ENCODE measurements around the gene SEPTIN5. TPM values are rescaled to one million over a fixed set of nuclear protein-coding genes. Genes with fewer than 3 reads are reported as not detected.

SEPTIN5 gene
- total and polyA plus RNA-seq, 9 of the 15 experiments (the other 6 are each of a cell fraction or from before 2014, with no cell fraction given) = 0.03 to 195 (median 119) TPM

GRCh38 chr22:19701420-19702145 lies 12.7 kb upstream of the SEPTIN5 start (continued):
- TF ChIP-seq THRA (IDR thresholded peaks at IDR 0.05) (no peak), PCBP2 (IDR thresholded peaks at IDR 0.05; ENCODE audit: low read depth, low read length, poor library complexity, severe bottlenecking) (no peak), DDX20 (tag; IDR thresholded peaks at IDR 0.05; ENCODE audit: low read depth) (no peak), TCFL5 (CRISPR knock-in tag; conservative IDR thresholded peaks at IDR 0.05) (no peak), SP2 (IDR thresholded peaks at IDR 0.05; ENCODE audit: extremely low read depth, low read depth, low read length, poor library complexity, severe bottlenecking) (no peak), GTF2E2 (tag; IDR thresholded peaks at IDR 0.05) (0 out of 2 replicates have a peak, but pooled peaks have one; percentile 11), CREB1 (IDR thresholded peaks at IDR 0.05) (no peak), CREB1 (CRISPR knock-in tag; IDR thresholded peaks at IDR 0.05) (no peak), EHMT2 (IDR thresholded peaks at IDR 0.05) (peak; percentile 37; the same call in 1 of the 2 replicates), E2F8 (IDR thresholded peaks at IDR 0.05; ENCODE audit: low read depth, partially characterized antibody) (no peak), ZNF551 (CRISPR knock-in tag; IDR thresholded peaks at IDR 0.05) (no peak), SPI1 (IDR thresholded peaks at IDR 0.05; ENCODE audit: borderline replicate concordance, low read depth, low read length) (no peak), ETS1 (conservative IDR thresholded peaks at IDR 0.05; ENCODE audit: control insufficient read depth, low read depth, low read length) (no peak), ARID2 (IDR thresholded peaks at IDR 0.05) (no peak), NR2C2 (CRISPR knock-in tag; IDR thresholded peaks at IDR 0.05) (no peak), NR2C2 (tag; IDR thresholded peaks at IDR 0.05) (no peak), TEAD4 (IDR thresholded peaks at IDR 0.05; ENCODE audit: low read length) (no peak), TEAD4 (CRISPR knock-in tag; IDR thresholded peaks at IDR 0.05; ENCODE audit: borderline replicate concordance) (no peak), KHSRP (IDR thresholded peaks at IDR 0.05) (no peak), EGR1 (conservative IDR thresholded peaks at IDR 0.05) (no peak), ZNF512 (tag; IDR thresholded peaks at IDR 0.05) (peak; percentile 31; the same call in 1 of the 2 replicates)
